ENCODE data around the gene MUC2.
"Not testable (repeated sequence)": the region's sequence is repeated elsewhere in the genome, so short reads cannot be mapped to it uniquely, and the experiment has no call there.

Gene MUC2

DNA sequence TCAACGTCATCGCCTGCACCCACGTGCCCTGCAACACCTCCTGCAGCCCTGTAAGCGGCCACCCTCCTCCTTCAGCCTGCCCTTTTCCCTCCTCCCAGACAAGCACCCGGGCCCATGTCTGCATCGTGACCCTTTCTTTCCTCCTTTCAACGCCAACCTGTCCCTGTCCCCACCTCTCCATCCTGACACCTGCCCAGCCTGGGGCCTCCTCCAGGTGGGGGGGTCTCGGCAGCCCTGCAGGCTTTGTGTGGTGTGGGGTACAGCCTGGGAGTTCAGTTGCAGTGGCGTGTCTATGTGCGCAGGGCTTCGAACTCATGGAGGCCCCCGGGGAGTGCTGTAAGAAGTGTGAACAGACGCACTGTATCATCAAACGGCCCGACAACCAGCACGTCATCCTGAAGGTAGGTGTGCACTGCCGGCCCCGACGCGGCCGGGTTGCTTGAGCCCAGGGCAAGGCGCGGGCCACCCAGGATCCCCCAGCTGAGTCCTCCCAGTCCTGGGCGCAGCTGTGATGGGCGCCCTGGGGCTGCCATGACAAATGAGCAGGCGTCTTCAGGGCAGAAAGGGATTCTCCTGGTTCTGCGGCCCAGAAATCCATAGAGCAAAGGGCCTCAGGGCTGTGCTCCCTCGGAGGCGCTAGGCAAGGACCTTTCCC lies 33.7 kb downstream of the MUC2 start:
- no peak for DNase-seq

DNA sequence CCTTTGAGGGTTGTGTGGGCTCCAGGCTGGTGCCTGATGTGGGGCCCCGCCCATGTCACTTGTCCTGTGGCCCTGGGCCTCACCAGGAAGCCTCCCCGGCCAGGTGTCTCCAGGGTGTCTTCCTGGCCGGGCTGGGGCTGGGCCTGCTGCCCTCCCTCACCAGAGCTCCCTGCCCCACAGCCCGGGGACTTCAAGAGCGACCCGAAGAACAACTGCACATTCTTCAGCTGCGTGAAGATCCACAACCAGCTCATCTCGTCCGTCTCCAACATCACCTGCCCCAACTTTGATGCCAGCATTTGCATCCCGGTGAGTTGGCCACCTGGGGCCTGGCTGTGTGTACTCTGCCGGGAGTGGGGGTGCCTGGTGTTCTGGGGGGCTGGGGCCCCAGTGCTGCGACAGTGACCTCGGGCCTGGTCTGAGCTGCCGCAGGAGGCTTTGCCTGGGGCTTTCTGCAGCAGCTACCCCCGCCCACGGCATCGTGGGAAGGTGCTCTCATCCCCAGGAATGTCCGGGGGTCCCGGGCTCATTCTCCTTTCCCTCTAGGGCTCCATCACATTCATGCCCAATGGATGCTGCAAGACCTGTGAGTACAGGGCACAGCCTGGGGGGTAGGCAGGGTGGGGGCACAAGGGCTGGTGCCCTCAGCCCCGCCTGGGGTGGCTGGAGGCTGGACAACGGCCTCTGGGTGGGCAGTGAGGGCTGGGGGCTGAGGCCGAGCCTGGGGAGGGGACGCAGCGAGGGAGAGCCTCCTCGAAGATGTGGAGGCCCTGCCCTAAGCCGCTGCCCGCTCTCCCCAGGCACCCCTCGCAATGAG lies 34.6 kb downstream of the MUC2 start:
- DNase-seq: no peak

DNA sequence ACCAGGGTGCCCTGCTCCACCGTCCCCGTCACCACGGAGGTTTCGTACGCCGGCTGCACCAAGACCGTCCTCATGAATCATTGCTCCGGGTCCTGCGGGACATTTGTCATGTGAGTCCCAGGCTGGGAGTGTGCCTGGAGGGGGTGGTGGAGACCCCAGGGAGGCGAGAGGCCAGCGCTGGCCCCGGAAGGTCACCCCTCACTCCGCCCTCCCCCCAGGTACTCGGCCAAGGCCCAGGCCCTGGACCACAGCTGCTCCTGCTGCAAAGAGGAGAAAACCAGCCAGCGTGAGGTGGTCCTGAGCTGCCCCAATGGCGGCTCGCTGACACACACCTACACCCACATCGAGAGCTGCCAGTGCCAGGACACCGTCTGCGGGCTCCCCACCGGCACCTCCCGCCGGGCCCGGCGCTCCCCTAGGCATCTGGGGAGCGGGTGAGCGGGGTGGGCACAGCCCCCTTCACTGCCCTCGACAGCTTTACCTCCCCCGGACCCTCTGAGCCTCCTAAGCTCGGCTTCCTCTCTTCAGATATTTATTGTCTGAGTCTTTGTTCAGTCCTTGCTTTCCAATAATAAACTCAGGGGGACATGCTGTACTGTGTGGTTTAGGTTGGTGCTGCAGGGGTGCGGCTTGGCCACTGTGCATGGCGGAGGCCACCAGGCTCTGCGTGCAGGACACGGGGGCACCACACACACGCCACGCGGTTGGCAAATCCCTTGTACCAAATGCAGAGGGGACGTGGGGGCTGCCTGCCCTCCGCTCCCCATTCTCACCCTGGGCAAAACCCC lies 35.4 kb downstream of the MUC2 start:
- no peak for DNase-seq

DNA sequence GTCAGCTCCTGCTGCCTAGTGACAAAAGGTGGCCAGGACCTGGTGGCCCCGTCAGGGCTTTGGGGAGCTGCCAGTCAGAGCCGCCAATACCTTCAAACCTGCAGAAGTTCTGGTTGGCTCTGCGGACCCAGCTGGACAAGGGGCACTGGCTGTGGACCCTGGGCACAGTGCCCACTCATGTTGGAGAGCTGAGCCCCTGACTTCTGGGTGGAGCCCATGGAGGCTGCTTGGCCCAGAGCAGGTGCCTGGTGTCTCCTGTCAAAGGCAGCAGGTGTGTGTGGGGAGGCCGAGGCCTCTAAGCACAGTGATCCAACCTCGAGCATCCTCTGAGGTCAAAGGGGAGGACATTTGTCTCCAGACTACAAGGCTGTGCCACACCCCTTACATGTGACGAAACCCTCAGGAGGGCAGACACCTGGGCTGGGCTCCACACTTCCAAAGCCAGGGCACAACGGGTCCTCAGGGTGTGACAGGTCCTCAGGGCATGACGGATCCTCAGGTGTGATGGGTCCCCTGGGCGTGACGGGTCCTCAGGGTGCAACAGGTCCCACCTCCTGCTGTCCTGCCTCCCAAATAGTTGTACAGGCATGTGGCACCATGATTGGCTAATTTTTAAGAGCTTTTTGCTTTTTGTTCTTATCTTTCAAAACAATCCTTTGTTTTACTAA lies 37.0 kb downstream of the MUC2 start:
- DNase-seq: no peak

DNA sequence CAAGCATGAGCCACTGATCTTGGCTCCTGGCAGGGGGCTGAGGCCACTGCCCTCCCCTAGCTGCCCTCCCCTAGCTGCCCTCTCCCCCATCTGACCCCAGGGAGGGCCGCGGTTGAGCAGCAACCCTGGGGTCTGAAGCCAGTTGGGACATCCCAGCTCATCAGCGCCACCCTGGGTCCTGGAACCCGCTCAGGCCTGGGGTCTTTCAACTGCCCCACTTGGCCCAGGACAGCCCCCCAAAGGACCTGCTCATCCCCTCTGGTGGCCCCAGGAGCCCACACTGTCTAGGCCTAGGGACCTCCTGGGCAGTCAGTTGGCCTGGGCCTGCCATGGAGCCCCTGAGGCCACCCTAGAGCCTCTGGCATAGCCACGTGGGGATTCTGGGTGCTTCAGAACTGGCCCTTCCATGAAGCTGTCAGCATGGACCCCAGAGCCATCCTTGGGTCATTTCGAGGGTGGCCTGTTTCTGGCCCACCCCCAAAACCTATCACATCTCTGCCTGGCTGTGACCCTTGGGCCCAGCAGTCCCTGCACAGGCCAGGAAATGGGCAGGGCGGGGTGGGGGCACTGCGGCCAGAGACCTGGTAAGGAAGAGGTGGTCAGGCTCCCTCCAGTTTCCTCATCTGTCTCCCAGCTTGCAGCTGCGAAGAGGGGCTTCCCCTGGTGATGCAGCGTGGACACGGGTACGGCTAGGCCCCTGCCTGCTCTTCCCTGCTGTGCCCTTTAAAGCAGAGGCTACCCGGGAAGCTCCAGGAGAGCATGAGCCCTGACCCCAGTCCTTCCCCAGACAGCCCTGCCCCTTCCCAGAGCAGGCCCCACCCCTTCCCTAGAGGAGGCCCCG lies 37.9 kb downstream of the MUC2 start:
- DNase-seq: no peak

DNA sequence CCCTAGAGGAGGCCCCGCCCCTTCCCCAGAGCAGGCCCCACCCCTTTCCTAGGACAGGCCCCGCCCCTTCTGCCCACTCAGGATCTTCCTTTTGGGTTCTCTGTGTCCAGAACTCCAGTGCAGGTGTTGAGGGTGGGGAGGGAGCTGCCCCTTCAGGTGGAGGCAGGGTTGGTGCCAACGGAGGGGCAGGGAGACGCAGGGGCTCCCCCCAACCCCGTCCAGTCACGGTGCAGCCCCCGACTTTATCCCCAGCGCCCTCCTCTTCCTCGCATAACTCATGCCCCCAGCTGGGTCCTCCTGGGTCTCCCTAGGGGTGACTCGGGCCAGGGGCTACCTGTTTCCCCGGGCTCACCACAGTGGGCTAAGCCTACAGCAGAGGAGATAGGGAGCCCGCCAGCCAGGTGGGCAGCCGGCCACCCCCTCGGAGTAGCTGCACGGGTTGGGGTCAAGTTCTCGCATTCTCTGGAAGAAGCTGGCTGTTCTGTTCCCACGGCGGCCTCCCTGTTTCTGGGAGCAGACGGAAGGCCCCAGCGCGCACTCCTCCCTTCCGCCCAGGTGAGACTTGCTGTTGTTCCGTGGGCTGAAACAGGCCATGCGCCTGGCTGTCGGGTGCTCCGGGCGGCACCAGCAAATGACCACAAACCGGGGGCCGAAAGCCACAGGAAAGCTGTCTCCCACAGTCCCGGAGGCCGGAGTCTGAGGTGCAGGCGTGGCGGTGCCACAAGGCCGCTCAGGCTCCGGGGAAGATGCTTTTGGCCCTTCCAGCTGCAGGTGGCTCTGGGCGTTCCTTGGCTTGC lies 38.9 kb downstream of the MUC2 start:
- DNase-seq: no peak

DNA sequence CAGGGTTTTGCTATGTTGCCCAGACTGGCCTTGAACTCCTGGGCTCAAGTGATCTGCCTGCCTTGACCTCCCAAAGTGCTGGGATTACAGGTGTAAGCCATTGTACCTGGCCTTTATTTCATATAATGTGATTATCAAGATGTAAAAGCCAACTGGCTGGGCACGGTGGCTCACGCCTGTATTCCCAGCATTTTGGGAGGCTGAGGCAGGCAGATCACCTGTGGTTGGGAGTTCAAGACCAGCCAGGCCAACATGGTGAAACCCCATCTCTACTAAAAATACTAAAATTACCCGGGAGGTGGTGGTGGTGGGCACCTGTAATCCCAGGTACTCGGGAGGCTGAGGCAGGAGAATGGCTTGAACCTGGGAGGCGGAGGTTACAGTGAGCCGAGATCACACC lies 40.6 kb downstream of the MUC2 start:
- DNase-seq: not testable (repeated sequence)

DNA sequence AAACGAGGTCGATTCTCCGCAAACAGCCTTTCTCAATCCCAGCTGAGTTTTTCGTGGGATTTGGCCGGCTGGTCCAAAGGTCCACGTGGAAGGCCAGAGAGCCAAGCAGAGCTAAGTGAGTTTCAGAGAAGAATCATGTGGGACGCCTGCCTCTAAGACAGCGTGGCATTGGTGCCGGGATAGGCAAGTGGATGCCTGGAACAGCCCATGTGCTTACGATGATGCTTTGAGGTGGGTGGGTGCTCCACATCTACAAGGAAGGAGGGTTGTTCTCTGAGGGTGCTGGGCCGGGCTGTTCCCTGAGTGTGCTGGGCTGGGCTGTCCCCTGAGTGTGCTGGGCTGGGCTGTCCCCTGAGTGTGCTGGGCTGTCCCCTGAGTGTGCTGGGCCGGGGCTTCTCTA lies 41.4 kb downstream of the MUC2 start:
- DNase-seq: no peak

DNA sequence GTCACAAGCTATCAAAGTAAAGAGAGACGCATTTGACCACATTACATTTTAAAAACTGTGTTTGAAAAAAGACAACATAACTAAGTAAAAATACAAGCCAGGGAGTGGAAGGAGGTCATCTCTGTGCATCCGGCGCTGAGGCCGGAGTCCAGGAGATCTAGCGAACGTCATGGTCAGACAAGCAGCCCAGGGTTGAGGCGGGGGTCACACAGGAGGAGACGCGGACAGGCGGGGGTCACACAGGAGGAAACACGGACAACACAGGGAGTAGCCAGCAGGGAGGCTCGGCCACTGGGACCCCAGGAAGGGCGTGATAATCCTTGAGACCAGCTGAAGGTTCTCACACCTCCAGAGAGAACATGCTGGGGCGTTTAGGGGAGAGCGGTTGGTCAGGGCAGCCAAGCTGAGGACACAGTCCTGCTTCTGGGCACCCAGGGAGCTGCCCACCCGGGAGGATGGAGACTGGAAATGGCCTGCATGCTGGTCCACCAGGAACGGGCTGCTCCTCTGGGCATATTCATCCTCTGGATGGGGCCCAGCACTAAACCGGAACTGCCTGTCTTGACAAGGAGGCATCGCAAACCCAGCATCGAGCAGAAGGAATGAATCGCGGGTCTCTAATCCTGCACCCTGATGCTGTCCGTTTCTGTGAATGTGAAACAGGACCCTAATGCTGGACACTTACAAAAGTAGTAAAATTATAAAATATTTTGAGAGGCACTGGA lies 42.2 kb downstream of the MUC2 start:
- DNase-seq: no peak

DNA sequence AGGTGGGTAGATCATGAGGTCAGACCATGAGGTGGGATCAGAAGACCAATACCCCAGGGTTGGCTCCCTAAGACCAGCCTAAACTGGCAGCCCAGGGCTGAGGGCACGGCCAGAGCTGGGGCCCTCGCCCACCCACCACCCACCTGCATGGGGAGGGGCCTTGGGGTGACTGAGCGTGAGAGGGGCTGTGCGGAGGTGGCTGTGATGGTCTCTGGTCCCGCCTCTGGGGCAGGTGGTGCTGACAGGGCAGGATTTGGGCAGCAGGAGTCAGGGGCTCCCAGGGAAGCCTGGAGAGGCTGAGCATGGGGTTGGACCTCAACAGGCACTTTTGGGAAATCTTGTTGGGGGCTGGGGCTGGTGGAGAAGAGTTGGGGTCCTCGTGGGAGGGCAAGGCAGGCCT lies 43.3 kb downstream of the MUC2 start:
- DNase-seq: no peak

DNA sequence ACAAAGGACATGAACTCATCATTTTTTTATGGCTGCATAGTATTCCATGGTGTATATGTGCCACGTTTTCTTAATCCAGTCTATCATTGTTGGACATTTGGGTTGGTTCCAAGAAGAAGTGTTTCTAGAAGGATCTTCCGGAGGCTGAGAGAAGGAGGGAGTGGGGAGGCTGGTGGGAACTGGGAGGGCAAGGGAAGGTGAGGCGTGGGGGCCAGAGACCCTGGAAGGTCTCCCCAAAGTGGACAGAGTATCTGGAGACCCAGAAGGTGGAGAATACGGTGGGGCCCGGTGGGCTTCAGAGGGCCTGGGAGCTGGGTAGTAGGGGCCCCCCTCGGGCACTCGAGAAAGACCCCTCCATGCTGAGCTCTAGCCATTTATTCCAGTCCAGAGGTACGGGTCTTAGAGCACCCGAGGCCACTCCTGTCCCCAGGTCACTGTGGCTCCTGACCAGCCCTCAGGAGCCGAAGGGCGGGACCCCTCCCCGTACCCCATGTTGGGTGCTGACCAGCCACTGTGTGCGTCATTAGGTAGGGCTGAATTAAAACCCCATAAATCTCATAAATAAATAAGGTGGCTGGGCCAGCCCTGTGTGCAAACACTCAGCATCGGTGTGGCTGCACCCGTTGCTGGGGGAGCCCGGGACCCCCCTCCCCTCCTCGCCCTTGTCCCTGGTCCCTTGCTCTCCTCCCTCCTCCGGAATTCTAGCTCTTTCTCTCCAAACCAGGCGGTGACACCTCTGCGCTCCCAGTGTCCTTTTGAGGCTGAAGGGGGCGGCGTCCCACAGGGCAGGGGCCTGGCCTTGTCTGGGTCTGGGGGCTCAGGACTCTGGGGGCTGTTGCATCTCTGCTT lies 44.3 kb downstream of the MUC2 start:
- DNase-seq: no peak

DNA sequence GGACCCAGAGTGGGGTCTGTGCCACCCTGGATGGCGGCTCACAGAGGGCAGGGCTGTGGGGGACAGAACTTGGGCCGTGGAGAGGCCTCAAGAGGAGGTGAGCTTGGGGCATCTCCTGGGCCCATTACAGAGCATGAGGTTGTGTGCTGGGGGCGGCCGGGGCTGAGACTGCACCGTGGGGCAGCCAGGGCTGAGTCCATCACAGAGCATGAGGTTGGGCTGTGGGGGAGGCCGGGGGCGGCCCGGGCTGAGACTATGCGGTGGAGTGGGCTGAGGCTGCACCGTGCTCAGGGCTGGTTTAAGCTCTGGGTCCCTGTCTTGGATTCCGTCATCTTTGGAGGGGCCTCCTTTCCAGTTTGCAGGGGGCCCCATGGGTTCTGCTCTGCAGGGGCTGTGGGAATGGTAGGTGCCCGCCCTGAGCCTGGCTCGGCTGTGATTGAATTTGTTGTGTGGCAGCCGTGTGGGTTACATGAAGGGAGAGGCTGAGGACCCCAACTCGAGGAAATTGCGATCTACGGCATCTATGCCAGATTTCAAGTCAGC lies 45.0 kb downstream of the MUC2 start:
- DNase-seq: no peak

DNA sequence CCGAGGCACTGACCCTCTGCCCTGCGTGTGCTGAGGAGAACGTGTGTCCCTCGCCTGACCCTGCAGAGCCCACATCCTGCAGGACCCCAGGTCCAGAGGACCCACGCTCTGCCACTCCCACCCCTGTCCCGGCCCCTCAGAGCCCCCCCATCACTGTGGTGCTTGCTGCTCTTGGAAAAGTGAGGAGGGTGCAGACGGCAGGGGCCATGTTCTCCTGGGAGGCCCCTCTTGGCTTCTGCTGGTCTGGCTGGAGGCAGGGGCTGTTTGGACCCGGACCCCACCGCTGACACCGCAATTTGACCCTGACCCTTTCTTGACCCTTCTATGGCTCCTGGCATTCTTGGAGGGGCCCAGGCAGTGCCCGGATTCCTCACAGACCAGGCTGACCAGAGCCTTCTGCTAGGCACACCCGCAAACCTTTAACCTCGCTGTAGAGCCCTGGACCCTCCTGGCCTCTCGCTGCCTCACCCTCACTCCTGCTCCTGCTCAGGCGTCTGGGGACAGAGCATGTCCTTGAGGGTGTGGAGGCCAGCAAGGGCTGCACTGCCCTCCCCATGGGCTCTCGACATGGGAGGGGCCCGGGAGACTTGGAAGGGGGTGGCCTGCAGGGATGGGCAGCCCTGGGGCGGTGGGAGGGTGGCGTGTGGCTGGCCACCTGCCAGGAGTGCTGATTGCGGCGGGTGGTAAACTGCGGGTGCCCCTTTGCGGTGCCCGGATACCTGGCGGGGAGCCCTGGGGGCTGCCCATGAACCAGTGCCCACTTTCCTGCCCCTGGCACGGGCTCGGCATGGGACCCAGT lies 46.1 kb downstream of the MUC2 start:
- DNase-seq: no peak

DNA sequence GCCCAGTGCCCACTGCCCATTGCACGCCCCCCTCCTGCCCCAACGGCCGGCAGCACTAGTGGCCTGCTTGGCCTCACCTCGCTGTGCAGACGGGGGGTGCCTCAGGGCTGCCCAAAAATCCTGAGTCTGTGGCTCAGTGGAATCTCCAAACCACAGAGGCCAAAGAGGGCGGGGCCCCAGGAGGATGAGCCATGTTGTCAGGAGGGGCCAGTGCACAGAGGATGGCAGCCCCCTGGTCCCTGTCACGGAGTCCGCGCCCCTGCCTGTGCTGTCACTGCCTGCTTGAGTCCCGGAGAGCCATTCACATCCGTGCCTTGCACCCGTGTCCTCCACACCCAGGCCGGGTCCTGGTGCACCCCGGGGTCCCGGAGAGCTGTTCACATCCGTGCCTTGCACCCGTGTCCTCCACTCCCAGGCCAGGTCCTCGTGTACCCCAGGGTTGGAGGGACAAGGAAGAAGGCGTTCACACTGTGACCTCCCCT lies 46.7 kb downstream of the MUC2 start:
- no peak for DNase-seq

DNA sequence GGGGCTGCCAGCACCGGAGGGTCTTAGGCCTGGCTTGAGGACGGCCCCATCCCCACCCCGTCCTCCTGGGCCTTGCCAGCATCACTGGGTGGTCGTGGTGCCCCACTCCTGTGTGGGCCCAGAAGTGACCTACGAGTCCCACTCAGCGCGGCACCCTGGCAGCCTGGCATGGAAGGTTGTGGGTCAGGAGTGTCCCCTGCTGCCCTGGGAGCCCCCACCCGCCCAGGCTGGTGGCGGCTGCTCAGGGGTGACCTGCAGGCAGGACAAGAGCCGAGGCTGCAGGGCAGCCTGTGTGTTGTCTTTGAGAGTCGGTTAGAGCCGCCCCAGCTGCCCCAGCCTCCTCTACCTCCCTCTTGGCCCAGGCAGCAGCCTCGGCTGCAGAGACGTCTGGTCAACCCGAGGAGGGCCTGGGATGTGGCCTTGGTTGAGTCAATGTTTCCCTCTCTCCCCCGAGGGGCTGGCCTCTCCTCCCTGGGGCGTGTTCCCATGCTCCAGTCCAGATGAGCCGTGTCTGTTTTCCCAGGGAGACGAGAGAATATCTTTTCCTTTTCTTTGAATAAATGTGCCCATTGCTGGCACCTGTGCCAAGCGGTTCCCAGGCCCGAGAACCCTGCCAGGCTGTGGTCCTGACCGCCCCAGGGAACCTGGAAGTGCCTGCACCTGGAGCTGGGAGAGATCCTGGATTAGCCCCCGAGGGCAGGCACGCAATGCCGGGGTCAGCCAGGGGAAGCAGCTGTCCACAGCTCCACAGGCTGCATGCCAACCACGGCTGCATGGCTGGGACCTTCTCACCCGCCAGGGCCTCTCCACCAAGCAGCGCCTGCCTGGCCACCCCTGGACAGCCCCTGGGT lies 47.4 kb downstream of the MUC2 start:
- no peak for DNase-seq

DNA sequence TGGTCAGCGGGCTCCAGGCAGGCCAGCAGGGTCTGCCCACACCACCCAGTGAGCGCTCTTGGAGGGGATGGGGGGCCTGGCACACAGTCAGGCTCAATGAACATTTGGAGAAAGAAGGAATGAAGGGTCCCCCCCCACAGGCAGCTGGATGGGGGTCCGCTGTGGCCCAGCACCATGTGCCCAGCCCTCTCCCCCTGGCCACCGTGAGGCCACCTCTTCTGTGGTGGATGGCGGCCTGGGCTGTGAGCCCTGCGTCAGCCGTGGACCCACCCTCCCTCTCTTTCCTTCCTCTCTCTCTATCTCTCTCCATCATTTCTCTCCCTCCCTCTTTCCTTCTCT lies 48.0 kb downstream of the MUC2 start:
- no peak for DNase-seq

DNA sequence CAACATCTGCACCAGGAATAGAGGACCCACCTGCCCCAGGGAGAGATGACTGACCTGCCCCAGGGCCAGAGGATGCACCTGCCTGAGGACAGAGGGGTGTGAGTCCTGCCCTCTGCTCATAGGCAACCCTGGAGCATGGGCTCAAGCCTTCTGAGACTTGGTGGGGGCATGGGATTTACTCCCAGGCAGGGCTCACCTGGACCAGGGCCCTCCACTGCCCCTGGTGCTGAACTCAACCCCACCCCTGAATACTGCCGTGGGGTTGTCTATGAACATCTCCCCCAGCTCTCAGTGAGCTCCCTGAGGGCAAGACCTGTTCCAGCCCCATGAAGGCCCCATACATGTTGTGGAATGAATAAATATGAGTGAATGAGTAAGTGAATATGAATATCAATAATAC lies 49.3 kb downstream of the MUC2 start:
- DNase-seq: no peak

Measured in activated naive CD4-positive, alpha-beta T cell (primary cell).